ENCODE data around the gene KRT80.

Gene KRT80

DNA sequence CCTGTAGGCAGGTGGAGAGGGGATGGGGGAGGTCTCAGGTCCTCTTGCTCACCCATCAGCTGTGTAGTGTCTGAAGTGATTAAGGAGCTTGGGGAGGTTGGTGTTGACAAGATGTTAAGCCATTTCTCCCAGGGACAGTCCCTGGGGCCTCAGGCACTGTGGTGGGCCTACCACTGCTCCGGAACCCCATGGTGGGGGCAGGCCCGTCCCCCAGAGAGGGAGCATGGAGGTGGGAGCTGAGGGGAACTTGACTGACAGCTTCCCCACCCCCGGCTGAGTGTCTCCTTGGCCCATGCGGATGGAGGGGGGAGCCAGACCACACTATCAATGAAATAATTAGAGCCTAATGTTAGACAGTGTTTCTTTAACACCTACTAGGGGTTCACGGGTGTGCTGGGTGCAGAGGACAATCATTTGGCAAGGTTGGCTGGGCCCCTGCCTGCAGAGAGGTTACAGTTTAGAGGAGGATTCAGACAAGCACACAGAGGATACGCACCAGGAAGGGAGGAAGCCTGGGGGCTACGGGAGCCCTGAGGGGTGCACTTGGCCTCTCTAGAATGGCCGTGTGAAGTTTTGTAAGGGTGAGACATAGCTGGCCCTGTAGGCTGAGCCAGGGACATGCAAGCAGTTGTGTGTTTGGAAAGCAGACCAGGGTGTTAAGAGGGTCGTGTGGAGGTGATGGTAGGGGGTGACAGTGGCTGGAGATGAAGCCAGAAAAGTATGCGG lies 19.3 kb upstream of the KRT80 start:
- DNase-seq (ENCODE audit: low read depth in 2 of 2), result no peak

DNA sequence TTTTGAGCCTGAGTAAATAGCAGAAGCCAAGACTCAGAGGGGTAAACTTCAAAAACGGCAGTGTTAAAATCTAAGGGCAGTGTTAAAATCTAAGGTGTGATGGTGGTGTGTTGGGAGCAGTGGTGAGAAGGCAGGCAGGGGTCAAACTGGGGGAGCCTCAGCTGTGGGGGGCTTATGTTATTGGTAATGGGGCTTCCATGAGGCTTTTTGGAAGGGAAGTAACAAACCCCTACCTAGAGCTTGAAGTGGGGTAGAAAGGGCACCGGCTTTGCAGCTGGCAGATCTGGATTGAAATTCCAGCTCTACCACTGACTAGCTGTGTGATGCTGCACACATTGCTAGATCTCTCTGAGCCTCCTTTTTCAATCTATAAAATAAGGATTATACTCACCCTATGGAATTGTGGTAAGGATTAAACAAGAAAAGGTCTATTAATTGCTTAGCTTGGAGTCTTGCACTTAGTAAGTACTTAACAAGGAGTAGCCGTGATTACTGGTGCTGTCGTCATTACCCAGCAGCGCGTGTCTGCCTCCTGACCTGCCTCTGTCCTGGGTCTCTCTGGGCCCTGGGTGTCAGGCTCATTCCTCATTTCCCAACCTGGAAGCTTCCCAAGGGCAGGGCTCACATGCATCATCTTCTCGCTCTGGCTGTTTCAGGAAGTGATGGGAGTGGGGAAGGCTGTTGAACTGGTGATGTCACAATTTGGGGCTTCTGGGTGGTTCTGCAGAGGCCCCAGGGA lies 18.5 kb upstream of the KRT80 start:
- no peak for DNase-seq (ENCODE audit: low read depth in 2 of 2)

DNA sequence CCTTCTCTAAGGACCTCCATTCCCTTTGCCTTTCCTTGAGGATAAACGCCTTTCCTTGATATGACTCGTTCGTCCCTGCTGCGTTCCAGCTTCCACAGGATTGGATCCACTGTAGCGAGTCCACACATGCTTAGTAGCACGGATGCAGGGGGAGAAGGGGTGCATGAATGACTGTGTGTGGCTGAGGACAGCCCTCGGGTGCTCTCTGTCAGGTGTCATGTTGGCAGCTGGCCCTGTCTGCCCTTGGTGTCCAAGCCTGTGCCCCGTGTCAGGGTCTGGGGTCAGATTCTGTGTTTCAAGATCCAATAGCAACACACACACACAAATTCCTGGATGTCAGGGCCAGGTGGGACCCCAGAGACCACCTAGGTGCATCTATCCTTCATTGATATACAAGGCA lies 17.5 kb upstream of the KRT80 start:
- DNase-seq (ENCODE audit: low read depth in 2 of 2), result no peak

DNA sequence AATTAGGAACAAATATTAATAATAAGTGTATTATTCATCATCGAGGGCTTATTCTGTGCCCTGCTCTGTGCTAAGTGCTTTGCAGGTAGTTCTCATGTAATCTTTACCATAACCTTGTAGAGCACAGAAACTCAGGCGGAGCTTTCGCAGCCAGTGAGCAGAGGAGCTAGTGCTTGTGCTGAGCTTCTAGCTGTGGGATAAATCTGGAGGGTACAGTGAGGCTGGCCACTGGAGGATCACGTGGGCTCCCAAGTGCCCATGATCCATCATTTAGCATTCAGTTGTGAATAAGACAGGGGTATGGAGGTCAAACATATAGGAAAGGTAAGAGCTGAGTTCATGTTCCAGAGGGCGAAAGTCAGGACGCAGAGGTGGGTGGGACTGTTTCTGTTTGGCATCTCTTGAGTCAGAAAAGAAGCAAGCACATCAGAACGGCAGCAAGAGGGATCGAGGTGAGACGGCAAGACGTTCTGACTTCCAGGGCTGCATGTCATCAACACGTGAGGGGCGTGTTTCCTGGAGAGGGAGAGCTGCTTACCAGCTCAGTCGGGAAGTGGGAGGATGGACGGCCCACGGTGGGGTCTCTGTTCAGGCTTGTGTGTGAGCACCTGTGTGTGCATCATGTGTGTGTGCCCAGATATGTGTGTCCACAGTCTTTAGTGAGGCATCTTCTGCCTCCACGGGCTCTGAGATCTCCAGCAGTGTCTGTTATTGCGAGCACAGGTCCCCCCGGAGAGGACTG lies 16.8 kb upstream of the KRT80 start:
- DNase-seq (ENCODE audit: low read depth in 2 of 2), result no peak

DNA sequence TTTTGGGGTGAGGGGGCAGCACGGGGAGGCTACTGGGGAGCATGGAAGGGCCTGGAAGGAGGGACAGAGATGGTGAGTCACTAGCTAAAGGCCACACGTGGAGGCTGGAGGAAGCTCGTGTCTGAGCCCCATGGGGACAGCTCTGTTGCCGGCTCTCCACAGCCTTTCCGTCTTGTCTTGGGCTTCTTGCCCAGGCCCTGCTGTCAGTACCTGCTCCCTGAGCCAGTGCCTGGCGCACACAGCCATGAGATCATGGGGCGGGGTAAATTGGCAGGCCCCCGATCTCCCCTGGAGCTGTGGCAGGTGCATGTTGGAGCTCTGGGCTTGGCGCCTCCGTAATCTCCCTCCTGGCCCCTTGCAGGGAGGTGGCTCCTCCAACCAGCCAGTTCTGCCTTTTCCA lies 16.1 kb upstream of the KRT80 start:
- no peak for DNase-seq (ENCODE audit: low read depth in 2 of 2)

DNA sequence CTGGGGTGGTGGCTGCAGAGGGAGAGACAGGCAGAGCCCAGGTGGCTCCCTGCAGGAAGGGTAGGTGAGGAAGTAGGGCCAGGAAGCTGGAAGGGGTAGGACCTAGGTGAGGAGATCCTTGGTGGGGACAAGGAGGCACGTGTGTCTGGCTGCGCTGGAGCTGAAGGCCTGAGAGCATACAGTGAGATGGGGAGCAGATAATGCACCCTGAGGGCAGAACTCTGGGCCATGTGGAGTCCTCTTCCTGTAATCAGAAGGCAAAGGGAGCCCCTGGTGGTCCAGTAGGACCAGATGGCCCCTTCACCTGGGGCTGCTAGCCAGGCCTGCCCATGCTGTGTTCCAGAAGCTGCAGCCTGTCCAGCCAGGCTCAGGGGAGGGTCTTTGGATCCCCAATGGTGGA lies 15.3 kb upstream of the KRT80 start:
- no peak for DNase-seq (ENCODE audit: low read depth in 2 of 2)

DNA sequence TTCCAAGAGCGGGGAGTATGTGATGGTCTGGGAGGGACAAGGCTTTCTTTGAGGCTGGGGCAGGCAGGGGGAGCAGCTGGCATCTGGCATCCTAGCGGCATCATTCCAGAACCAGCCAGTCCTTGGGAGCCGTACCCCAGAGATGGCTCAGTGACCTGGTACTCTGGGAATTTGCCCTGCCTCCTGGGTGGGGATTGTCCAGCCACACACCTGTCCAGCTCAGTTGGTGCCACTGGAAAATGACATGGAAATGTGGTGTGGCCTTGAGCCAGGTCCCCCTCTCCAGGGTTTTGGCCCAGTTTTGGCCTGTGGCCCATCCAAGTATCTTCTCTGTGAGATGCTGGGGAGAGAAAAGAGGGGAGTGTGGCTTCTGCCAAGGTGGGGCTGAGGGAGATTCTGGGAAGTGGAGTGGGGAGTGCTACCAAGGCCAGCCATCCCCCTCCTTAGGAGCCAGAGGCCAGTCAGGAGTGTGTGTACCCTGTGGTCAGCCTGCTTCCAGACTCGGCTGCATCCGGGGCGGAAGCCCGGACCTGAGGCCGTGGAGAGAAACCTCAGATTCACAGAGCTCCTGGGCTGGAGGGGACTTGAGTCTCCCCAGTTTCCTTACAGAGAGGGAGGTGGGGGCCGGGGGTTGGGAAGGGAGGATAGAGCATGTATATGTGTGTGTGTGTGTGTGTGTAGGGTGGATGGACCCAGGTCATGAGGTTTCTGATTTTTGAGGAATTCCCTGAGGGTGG lies 14.7 kb upstream of the KRT80 start:
- no peak for DNase-seq (ENCODE audit: low read depth in 2 of 2)

DNA sequence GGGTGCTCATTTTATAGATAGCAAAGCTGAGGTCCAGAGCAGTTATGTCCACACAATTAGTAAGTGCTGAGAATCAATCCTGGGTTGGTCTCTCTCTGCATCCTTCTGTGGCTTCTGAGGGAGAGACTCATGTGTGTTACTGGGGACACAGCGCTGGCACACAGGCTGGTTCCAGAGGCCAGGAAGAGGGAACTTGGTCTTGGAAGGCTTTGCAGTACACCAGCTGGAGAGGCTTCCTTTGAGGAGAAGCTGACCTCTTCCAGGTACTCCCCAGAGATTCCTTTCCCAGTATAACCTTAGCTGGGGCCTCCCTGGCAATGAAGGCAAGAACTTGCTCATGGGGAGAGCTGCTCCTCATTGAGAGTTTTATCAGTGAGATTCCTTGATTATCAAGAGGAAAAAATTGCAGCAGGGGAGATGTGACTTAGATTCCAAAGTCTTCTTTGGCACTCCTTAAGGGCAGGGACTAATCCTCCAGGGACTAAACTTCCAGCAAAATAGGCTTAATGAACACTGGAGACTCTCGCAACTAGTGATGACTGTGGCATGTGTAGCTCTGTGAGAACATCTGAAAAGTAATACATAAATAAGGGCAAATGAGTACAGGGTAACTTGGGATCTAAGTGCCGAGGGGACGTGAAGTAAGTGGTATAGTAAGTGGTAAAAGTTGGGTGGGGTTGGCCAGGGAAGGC lies 13.9 kb upstream of the KRT80 start:
- no peak for DNase-seq (ENCODE audit: low read depth in 2 of 2)

DNA sequence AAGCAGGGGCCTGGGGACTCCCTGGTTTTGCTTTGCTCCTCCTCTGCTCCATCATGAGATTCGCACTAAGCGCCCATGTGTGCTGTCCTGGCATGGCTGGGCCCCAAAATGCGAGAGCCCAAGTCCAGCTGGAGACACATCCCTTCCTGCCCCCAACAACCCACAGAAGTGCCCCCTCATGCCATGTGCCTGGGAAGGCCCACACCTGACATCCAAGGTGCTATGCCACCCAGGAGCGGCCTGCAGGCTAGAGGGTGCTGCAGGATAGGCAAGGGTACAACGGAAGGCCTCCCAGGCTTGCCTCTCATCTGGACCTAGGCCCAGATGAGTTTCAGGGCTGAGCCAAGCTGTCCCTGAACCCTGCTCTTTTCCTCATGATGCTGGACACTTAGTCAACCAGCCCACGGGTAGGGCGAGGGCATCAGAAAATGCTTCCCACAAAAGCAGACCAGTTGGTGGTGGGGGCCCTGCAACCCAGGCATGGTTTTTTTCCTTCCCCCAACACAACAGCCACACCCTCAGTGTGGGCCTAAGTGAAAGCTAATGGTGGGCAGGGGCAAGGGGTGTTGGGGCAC lies 13.2 kb upstream of the KRT80 start:
- no peak for DNase-seq (ENCODE audit: low read depth in 2 of 2)

DNA sequence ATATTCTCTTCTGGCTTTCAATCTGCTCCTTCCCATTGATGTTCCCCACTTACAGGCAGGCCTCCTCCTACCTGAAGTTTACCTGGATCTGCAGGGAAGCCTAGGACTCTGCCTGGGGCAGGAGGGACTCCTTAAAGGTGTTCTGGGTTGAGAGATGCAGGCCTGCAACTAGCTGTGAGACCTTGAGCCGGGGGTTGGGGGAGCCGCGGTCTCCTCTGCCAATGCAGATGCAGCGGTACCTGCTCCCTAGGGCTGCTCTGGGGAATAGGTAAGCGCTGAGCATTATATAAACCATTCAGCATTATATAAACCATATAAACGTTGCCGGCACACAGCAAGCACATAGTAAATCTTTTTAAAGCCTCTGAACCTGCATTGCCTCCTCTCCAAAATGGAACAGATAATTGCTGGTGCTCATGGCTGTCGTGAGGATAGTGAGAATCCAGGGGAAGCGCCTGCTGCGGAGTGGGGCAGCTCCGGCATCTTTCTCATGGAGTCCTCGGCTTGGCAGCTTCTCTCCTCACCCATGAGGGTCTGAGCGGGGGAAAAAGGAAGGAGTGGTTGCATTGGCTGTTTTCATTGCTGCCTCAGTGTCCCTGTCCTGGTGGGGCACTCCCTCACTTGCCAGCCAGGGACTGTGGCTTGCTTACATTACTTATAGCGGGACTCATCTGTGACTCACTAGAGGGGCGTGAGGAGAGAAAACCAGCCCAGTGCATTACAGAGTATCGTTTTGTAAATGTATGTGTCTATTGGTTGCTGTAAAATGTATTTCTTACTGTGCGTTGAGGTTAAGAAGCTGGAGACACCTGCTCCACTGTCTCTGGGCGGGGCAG lies 12.5 kb upstream of the KRT80 start:
- no peak for DNase-seq (ENCODE audit: low read depth in 2 of 2)

DNA sequence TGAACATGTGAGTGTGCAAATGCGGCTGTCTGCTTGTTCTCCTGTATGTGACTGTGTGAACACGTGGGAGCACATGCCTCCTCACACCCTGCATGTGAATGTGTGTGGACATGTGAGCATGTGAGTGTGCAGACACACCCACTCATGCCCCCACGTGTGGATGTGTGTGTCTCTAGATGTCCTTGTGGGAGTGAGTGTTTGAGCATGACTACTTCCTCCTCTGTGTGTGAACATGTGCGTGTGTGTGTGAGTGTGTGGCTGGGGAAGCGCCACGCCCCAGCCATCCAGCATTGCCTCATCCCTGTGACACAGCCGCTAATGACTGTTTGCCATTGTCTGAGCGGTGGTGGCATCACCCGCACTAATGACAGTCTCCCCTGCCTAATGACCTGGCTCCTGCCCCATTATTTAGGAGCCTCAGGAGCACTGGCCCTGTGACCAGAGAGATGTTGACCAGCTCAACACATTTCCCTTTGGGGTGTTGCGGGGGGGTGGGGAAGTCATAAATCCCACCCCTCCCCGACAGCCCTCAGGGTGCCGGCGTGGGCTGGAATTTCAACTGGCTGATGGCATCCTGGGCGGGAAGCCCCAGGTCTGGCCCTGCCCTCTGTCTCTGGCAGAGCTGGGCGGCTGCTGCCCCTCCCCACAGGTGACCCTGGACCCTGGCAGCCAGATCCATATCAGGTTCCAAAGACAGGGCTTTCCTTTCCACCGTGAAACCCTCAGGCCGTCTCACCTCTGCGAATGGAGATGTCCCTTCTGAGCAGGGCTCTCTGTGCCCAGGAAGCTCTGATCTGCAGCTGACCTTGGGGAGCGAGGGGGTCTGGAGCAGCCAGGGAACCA lies 11.5 kb upstream of the KRT80 start:
- no peak for DNase-seq (ENCODE audit: low read depth in 2 of 2)

DNA sequence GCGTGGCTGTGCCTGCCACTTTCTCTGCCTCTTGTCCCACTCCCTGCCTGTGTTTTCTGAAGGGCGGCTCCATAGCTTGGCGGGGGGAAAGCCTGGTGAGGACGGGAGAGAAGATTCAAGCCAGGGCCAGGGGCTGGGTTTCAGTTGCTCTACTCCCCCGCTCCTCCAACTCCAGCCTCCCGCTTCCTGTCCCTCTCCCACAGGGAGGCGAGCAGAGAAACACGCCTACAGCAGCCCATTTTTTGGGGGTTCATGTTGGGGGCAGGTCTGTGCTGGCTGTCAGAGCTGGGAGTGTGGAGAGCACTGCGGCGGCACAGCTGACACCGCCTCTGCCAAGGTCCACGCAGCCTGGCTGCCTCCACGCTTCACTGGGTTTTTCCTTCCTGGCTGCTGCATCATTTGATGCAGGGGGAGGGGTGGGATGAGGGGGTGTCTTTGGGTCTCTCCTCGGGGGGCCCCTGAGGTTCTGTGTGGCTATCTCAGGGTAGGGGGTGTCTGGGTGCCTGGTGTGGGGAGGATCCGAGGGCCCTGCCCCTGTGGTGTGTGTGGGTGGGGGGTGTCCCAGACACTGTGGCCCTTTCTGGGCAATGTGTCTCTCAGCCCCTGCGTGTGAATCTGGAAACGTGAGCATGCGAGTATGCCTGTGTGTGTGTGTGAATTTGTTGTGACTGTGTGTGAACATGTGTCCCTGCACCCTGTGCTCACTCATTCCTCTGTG lies 10.7 kb upstream of the KRT80 start:
- no peak for DNase-seq (ENCODE audit: low read depth in 2 of 2)

DNA sequence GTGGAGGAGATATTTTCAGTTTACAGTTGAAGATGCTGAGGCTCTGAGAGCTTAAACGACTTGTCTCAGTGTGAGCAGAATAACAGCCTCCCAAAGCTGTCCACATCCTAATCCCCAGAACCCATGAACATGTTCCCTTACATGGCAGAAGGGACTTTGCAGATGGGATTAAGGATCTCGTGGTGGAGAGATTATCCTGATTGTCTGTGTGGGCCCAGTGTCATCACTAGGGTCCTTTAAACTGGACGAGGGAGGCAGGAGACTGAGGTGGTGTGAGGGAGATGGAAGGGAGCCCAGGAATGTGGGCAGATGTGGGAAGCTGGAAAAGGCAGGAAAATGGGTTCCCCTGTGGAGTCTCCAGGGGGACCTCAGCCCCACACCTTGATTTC lies 9.6 kb upstream of the KRT80 start:
- DNase-seq (ENCODE audit: low read depth in 2 of 2), result no peak

DNA sequence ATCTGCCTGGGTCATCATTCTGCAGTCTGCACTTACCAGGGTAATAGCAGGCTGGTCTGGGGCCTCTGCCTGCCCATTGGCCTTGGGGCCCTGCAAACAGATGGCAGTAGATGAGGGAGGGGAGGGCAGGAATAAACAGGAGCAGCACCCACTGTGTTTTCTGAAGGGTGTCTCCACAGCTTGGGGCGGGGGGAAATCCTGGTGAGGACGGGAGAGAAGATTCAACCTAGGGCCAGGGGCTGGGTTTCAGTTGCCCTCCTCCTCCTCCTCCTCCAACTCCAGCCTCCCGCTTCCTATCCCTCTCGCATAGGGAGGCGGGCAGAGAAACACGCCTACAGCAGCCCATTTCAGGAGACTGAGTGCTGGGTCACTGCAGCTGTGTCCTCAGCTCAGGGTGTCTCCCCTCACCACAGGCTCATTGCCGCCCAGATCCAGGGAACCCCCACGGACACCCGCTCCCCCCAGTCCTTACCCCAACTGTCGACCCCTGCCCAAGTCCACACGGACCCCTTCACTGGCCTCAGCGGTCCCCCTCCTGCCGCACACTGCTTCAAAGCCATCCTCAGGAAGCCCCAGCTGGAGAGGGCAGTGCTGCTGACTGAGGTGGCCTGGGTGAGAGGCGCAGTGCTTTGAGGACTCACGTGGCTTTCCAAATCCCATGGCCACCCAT lies 9.1 kb upstream of the KRT80 start:
- no peak for DNase-seq (ENCODE audit: low read depth in 2 of 2)

DNA sequence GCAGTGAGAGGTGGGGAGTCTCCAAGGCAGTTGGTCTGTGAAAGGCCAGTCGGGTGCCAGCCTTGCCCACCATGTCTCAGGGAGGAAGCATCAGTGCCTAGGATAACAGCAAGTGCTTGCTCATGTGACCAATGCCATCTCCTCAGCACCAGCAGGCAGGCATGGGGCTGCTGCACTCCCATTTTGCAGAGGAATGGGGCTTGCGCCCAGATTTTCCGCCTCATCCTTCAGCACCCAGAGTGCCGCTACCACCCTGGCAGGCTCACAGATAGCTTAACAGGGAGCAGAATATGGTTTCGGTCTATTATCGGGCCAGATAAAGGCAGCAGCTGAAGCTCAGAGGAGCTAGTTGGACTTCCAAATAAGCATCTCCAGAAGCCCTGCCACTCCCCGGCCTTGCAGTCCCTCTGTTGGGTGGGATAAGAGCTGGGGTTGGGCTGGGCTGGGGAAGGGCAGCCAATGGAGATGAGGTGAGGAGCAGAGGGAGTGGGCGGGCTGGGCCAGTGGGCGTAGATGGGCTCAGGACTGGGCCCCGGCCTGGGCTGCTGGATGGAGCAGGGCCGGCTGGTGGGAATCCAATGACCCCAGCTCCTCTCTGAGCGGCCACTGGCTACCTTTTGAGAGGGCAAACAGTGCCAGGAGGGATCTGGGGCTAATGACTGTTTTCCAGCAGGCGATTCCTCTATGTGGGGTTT lies 8.4 kb upstream of the KRT80 start:
- DNase-seq (ENCODE audit: low read depth in 2 of 2), result no peak

DNA sequence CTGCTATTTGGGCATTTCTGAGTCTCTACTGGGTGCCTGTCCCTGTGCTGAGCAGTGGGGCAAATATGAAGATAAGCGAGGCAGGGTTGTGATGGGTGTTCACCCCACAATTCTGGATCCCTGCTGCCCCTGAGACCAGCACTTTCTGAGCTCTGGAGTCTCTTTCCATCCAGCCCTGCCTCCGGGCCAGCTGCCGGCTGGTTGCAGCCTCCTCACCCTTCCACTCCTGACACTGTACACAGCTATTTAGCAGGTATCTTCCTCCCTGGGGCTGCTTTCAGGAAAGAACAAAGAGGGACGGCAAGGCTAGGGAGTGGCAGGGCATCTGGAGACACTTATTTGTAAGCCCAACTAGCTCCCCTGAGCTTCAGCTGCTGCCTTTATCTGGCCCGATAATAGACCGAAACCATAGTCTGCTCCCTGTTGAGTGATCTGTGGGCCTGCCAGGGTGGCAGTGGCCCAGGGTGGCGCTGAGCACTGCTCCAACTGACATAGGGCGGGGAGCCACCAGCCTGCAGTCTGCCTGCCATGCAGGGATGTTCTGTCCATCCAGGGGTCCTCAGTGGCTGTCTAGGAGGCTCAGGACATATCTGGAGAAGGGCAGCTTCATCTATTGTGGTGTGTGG lies 7.6 kb upstream of the KRT80 start:
- no peak for DNase-seq (ENCODE audit: low read depth in 2 of 2)
